Fibroblast of mammary gland (primary cell): Measurements from ENCODE around the gene RMC1.

Source experiments
- DNase-seq: peaks from one replicate; pipeline ENCODE4 v3.0.0-alpha.2; 2010; ENCODE audit warnings: low read depth
- H3K4me3 ChIP-seq: 2 replicates; pipeline ENCODE4 v1.5.1; 2011; ENCODE audit warnings: low read depth, mild to moderate bottlenecking, low read length, moderate library complexity; ENCODE audit not compliant: control insufficient read depth
- TF ChIP-seq, protein P1 (sequence below): conservative IDR thresholded peaks from 2 replicates; pipeline ENCODE4 v1.5.1; 2011; ENCODE audit warnings: low read depth, low read length, inconsistent platforms; ENCODE audit not compliant: control insufficient read depth, insufficient read depth

The RMC1 gene

DNA sequence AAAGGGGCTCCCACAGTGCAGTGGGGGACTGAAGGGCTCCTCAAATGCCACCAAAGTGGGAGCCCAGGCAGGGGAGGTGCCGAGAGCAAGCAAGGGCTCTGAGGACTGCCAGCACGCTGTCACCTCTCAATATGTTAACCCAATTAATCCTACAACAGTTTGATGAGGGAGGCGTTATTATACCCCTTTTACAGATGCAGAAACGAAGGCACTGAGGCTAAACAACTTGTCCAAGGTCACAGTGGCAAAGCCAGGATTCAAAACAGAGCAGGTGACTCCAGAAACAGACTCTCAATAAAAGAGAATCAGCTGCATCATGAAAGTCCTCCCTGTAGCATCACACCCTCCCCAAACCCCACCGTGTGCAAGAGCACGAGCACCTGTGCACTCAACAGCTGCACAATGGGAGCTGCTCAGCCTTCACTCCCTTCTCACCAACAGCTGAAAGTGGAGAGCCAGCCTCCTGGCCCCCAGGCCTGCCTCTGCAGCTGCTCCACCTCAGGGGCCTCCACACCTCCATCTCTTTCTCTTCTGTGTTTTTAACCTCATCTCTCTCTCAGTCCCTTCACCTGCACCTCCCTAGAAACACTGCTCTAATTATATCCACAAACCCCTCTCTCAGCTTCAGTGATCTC is 74.9 kb downstream of the RMC1 start:
- no peak overlapping the region for H3K4me3 ChIP-seq
- DNase-seq = no peak
- TF ChIP-seq, protein P1, sequence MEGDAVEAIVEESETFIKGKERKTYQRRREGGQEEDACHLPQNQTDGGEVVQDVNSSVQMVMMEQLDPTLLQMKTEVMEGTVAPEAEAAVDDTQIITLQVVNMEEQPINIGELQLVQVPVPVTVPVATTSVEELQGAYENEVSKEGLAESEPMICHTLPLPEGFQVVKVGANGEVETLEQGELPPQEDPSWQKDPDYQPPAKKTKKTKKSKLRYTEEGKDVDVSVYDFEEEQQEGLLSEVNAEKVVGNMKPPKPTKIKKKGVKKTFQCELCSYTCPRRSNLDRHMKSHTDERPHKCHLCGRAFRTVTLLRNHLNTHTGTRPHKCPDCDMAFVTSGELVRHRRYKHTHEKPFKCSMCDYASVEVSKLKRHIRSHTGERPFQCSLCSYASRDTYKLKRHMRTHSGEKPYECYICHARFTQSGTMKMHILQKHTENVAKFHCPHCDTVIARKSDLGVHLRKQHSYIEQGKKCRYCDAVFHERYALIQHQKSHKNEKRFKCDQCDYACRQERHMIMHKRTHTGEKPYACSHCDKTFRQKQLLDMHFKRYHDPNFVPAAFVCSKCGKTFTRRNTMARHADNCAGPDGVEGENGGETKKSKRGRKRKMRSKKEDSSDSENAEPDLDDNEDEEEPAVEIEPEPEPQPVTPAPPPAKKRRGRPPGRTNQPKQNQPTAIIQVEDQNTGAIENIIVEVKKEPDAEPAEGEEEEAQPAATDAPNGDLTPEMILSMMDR = no peak

GRCh38 chr18:23578891-23579653 is 75.8 kb downstream of the RMC1 start:
- TF ChIP-seq, protein P1 = no peak
- DNase-seq = peak; percentile 69
- no peak overlapping the region for H3K4me3 ChIP-seq

- DNase-seq = peak; percentile 84
- TF ChIP-seq, protein P1 = no peak
- H3K4me3 ChIP-seq = no peak overlapping the region
These were observed 77.5 kb downstream of the RMC1 start for GRCh38 chr18:23580677-23581367.
